GM12892 (cell line): ENCODE results near the gene USF1.

Experiments used
- POLR2A ChIP-seq: IDR thresholded peaks from 2 replicates; pipeline ENCODE4 v1.6.1; 2011; ENCODE audit warnings: low read depth, low read length, control low read depth
- POLR2AphosphoS5 ChIP-seq: IDR thresholded peaks from 2 replicates; pipeline ENCODE4 v1.6.1; 2011; ENCODE audit warnings: low read depth, low read length, control low read depth
- TAF1 ChIP-seq: IDR thresholded peaks from 2 replicates; pipeline ENCODE4 v1.6.1; 2011; ENCODE audit warnings: low read depth, mild to moderate bottlenecking, control low read depth, low read length, borderline replicate concordance

DNA sequence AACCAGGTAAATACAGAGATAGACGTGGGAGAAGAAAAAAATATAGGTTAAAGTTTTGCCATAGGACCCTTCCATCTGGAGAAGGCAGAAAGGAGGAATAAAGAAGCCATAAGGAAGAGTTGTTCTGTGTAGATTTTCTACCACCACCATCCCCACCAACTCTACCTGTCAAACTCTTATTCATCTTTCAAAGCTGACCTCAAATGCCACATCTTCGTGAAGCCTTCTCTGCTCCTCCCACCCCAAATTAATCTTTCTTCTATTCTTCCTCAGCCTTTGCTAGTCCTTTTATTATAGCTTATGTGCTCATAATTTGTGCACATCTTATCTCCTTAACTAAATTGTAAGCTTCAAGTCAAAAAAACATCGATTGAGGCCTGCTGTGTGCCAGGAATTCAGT lies 44.8 kb upstream of the USF1 start:
- TF ChIP-seq POLR2AphosphoS5, result no peak
- no peak for TF ChIP-seq POLR2A
- TF ChIP-seq TAF1, result no peak
